Measurements from ENCODE around the gene RNASEH2B.

The RNASEH2B gene

GRCh38 chr13:50995854-50996253 is 86.3 kb downstream of the RNASEH2B start:
- DNase-seq (ENCODE audit: low read depth, low spot score) = no peak

GRCh38 chr13:50998326-50998725 is 88.7 kb downstream of the RNASEH2B start:
- DNase-seq (ENCODE audit: low read depth, low spot score) = no peak

- no peak for DNase-seq (ENCODE audit: low read depth, low spot score)
Observed at GRCh38 chr13:50999641-51000040, 90.0 kb downstream of the RNASEH2B start.

GRCh38 chr13:51000061-51000460 is 90.5 kb downstream of the RNASEH2B start:
- no peak for DNase-seq (ENCODE audit: low read depth, low spot score)

GRCh38 chr13:51000571-51001260 is 91.1 kb downstream of the RNASEH2B start:
- no peak for DNase-seq (ENCODE audit: low read depth, low spot score)

DNA sequence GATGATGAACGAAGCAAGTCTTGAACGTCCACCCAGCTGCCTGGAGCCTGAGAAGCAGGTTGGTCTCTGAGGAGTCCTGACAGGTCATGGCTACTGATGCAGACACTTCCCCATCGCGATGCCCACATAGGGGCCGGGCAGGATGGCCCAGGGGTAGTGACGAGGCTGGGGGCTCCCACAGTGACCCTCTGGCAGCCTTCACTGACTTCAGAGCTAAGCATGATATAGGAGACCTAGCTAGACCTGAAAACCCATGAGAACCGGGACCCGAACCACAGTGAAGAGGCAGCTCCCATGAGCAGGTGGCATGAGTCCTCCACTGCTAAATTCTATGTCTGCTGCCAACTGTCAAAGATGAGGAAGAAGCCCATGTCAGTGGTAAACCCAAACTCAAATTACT is 91.7 kb downstream of the RNASEH2B start:
- DNase-seq (ENCODE audit: low read depth, low spot score) = no peak

DNA sequence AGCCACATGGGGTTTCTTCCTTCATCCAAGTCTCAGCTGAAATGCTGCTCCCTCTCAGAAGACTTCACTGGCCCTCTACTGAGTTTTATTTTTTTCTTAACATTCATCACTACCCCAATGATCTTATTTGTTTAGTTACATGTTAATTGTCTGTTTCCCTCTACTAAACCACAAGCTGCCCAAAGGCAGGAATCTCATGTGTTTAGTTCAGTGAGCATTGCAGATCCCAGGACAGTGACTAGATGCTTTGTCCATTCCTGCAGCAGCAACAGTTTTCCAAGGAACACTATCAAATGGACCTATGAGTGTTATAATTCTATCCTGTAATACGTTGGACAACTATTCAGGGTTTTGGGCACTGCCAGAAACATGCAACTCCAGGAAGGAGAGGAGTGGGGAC is 93.1 kb downstream of the RNASEH2B start:
- no peak for DNase-seq (ENCODE audit: low read depth, low spot score)

DNA sequence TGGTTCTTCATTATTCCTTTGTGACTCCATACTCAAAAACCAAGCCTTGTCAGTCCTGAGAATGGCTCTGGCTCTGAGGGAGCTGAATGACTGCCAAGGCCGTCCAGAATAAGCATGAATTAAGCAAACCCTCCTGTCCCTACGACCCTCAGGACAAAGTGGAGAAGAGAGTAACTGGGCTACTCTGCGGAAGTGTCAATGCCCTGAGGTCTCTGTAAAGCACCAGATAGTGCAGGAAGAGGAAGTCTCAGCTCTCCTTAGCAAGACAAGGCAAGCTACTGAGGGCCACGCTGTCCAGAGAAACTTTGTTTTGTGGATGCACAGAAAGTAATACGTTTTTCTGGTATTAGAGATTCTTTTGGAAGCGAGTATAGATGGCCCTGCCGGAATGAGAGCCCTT is 94.1 kb downstream of the RNASEH2B start:
- DNase-seq (ENCODE audit: low read depth, low spot score) = no peak

DNA sequence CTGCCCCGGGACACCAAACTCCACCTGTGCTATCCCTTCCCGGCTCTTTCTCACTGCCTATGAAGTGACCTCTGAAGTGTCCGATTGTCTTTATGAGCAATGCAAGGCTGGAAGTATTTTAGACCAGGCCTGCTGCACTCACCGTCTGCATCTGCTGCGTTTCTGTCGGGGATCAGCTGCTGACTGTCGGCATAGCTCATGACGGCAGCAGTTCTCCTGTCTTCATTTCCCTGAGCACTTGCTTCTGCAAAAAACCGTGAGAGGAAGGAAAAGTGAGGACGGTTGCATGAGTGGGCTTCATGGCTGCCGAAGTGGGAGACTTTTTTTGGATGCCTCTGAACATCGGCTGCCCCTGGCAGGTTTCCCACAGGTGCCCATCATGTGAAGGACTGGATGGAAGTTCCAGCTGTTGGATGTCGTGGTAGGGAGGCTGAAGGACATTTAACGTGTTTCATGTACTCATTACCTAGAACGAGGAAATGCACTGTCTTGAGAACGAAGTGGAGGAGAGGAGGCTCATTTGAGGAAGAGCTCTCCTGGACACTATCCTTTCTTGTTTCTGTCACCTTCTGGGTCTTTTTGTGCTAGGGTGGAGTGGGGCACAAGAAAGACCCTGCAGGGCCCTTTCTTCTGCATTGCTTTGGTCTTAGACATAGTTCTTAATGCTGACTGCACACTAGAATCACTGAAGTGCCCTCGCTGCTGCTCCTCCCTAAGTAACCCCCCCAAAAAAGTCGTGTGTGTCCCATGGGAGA is 94.7 kb downstream of the RNASEH2B start:
- DNase-seq (ENCODE audit: low read depth, low spot score) = no peak

DNA sequence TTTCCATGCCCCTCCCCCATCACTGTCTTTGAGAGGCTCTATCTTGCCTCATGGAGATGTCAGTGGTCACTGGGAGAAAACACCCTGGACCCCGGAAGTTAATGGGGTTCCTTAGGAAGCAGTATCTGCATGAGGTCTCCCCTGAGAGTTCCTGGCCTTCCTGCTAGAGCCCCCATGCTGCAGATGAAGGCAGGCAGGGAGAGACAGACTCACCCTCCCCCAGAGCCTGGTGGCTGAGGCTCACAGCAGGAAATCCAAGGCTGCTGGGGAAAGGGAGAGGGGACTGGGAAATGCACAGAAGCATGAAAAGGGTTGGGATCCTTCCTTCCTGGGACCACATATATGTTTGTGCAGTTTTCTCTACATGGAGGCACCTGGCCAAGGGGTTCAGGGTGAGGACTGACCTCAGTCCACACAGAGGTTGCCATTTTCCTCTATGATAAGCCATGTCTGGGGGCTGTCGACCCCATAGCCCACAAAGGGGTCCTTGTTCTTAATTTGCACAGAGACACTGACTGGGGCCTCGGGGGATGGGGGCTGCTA is 95.4 kb downstream of the RNASEH2B start:
- no peak for DNase-seq (ENCODE audit: low read depth, low spot score)

- no peak for DNase-seq (ENCODE audit: low read depth, low spot score)
Observed at GRCh38 chr13:51005566-51005965, 96.0 kb downstream of the RNASEH2B start.

Measured in iPS DF 19.7 (cell line).